GM20000 (cell line): Measurements from ENCODE around the gene AIF1L.
"Not testable (repeated sequence)": the region's sequence is repeated elsewhere in the genome, so short reads cannot be mapped to it uniquely, and the experiment has no call there.

Experiments used
- DNase-seq: peaks from one replicate; pipeline ENCODE4 v3.0.0; 2012; ENCODE audit warnings: low spot score
- TF ChIP-seq, protein P1 (sequence below): IDR thresholded peaks from 2 replicates; pipeline ENCODE4 v1.5.1; 2012; ENCODE audit warnings: mild to moderate bottlenecking, control low read depth; ENCODE audit errors: extremely low read depth, missing control alignments

The AIF1L gene

DNA sequence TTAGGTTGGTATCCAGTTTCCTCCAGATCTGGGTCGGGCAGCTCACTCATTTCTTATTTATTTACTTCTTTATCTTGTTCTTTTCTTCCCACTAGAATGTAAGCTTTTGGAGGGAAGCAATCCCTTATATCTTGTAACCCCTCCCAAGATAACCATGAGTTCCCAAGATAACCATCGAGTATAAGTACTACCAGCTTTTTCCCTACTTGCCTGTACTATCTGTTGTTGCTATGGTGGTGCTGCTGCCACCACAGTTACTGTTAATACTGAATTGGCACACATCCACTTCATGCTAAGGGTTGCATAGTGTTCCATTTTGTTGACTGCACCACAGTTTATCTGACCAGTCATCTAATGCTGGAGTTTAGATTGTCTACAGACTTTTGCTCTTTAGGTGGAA is 48.9 kb downstream of the AIF1L start:
- TF ChIP-seq, protein P1, sequence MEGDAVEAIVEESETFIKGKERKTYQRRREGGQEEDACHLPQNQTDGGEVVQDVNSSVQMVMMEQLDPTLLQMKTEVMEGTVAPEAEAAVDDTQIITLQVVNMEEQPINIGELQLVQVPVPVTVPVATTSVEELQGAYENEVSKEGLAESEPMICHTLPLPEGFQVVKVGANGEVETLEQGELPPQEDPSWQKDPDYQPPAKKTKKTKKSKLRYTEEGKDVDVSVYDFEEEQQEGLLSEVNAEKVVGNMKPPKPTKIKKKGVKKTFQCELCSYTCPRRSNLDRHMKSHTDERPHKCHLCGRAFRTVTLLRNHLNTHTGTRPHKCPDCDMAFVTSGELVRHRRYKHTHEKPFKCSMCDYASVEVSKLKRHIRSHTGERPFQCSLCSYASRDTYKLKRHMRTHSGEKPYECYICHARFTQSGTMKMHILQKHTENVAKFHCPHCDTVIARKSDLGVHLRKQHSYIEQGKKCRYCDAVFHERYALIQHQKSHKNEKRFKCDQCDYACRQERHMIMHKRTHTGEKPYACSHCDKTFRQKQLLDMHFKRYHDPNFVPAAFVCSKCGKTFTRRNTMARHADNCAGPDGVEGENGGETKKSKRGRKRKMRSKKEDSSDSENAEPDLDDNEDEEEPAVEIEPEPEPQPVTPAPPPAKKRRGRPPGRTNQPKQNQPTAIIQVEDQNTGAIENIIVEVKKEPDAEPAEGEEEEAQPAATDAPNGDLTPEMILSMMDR: no peak
- no peak for DNase-seq

DNA sequence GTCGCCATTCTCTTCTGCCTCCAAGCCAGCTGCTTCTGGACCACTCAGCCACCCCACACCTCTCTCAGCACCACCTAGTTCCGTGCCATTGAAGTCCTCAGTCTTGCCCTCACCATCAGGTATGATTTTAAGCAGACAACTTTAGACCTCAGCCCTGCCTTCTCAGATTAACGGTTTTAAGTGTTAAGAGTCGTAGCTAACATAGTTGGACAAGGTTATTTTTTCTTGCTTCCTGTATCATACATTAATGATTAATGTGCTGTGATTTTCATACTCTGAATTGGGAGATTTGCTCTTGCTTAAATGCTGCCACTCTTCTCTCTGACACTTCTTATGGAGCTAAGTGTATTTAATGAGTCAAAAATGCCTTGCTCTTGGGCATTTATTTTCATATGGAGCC is 49.9 kb downstream of the AIF1L start:
- TF ChIP-seq, protein P1: no peak
- no peak for DNase-seq

DNA sequence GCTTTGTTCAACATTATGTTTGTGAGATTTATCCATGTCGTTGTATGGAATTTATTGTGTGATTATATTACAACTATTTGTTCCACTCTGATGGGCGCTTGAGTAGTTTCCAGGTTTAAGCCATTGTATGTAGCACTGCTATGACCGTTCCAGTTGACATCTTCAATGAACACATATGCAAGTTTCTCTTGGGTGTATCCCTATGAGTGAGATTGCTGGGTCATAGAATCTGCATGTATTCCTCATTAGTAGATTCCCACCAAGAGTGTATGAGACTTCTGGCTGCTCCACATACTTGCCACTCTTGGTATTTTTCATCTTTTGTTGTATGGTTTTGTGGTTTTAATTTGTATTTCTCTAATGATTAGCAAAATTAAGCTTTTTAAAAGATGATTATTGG is 51.9 kb downstream of the AIF1L start:
- TF ChIP-seq, protein P1: no peak
- DNase-seq: no peak

DNA sequence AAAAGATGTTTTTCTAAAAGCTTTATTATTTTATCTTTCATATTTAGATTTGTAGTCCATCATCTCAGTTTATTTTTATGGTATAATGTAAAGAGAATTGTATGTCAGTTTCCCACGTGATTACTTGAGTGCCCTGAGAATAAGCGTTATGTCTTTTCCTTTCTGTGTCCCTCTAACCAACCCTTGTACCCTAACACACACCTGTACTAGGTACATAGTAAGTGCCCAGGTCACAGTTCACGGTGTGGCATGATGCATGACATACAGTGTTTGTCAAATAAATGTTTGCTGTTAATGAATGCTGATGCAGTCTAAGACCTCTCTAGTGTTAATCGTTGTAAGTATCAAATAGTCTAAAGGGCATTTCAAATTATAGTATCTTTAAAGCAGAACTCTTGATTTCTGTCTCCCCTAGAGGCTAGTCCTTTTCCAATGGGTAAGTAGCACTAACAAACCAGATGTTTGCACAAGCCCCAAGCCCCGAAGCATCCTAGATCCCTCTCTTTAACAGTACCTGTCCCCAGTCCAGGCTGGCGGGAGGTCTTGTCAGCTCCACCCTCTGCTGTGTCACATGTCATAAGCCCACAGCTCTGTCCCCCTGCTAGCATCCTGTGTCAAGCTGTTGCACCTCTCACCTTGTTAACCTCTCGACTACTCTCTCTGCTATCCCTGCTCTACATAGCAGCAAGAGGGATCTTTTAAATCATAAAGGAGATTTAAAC is 52.8 kb downstream of the AIF1L start:
- TF ChIP-seq, protein P1: no peak
- no peak for DNase-seq

DNA sequence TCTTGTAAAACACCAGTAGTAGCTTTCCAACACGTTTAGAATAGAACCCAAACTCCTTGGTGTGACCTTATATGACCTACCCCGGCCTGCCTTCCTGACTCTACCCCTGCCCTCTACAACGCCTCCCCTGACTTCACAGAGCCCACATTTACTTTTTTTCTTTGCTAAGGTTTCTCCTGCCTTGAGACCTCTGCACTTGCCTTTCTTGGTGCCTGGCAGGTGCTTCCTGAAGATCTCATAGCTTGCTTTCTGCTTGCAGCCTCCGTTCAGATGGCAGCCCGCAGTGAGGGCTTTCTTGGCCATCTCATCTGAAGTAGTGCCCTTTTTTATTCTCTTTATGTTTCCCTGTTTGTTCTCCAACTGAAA is 53.3 kb downstream of the AIF1L start:
- DNase-seq: no peak
- TF ChIP-seq, protein P1: no peak

DNA sequence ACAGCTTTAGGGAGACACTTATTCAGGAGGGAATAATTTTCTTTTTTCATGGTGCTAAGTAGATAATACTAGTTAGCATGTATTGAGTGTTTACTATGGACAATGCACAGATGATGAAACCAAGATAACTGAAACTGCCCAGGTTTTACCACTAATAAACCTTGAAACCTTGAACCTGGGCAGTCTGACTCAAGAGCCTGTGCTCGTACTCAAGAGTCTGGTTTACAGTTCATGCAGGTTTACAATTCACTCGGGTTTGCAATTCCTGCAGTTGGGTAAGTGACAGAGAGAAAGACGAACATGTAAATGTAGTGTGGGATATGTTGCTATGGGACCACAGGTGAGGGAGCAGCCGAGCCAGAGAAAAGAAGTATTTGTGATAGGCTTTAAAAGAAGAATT is 57.3 kb downstream of the AIF1L start:
- no peak for DNase-seq
- TF ChIP-seq, protein P1: no peak

DNA sequence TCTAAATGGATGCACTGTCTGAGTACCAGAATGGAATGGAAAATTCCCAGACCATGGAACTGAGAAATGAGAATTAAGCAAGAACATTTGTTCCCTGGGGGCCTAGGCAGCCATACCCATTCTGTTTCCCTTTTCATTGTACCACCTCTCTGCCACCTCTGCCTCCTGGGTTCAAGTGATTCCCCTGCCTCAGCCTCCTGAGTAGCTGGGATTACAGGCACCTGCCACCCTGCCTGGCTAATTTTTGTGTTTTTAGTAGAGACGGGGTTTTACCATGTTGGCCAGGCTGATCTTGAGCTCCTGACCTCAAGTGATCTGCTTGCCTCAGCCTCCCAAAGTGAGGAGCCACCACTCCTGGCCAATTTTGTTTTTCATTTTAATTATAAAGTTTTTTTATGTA is 62.3 kb downstream of the AIF1L start:
- DNase-seq: not testable (repeated sequence)

DNA sequence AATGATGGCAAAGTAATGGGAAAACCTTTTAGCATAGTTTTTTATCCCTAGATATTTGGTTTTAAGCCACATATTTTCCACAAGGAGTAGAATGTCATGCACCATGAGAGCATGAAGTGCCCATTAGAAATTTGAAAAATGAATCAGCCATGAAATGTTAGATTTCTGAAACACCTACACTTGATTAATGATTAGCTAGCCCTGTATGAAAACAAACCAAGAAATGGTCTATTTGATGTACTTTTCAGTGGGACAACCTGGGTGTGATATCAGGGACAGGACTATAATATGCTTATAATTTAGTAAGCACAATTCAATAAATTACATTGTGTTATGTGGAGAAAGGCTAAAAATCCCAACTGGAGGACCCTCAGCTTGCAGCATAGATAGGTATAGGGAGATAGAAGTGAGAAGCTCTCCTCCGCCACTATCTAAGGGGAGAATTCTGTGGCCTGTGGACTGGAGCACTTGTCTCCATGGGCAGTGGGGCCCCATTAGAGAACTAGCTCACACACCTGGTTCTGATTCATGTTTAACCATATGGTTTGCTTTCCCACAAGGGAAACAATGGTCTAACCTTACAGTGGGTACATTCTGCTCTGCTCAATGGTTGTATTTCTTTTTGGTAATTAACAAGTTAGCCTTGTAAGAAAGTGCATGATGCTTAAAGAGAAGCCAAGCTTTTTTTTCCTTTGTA is 64.2 kb downstream of the AIF1L start:
- DNase-seq: no peak
- TF ChIP-seq, protein P1: no peak
